Measurements from ENCODE around the gene MICAL2.

- TF ChIP-seq CTCF (CRISPR knock-in tag; IDR thresholded peaks at IDR 0.05) (no peak), SIN3A (IDR thresholded peaks at IDR 0.05; ENCODE audit: borderline replicate concordance, low read depth, low read length) (no peak)
Observed at GRCh38 chr11:12117200-12117599, 6.8 kb downstream of the MICAL2 start.
